Progenitor cell of endocrine pancreas (in vitro differentiated cells): Measurements from ENCODE around the gene PGR. TPM values are rescaled to one million over a fixed set of nuclear protein-coding genes. Genes with fewer than 3 reads are reported as not detected.

ENCODE experiments used
- DNase-seq: peaks from one replicate; pipeline ENCODE4 v3.0.0; 2021; ENCODE audit warnings: low spot score; ENCODE audit not compliant: unreplicated experiment
- H3K27ac Mint-ChIP-seq: 2 replicates; pipeline ENCODE4 v1.8.0; 2021; ENCODE audit warnings: mild to moderate bottlenecking, moderate library complexity, mixed read lengths
- H3K27me3 Mint-ChIP-seq: 2 replicates; pipeline ENCODE4 v1.8.0; 2021; ENCODE audit warnings: mixed read lengths
- H3K36me3 Mint-ChIP-seq: 2 replicates; pipeline ENCODE4 v1.8.0; 2022; ENCODE audit warnings: mixed read lengths; ENCODE audit not compliant: insufficient read depth
- H3K4me1 Mint-ChIP-seq: 2 replicates; pipeline ENCODE4 v1.8.0; 2021; ENCODE audit warnings: low read depth, mixed read lengths
- H3K4me3 Mint-ChIP-seq: 2 replicates; pipeline ENCODE4 v1.8.0; 2021; ENCODE audit warnings: low read depth, mild to moderate bottlenecking, moderate library complexity, mixed read lengths
- H3K9me3 Mint-ChIP-seq: 2 replicates; pipeline ENCODE4 v1.8.0; 2021; ENCODE audit warnings: low read depth, mixed read lengths
- CTCF ChIP-seq: fragments of 200-600 bp; sonication (generic); IDR thresholded peaks from one replicate; pipeline ENCODE4 v1.5.0; 2021; ENCODE audit warnings: antibody characterized with exemption, mild to moderate bottlenecking; ENCODE audit not compliant: unreplicated experiment
- total RNA-seq: library from RNA; stranded (reverse); gene quantifications from 2 replicates; pipeline ENCODE4 v1.2.1, GENCODE V29; 2021

PGR gene
- total RNA-seq, 1 donor from 2014 or later, result not detected

GRCh38 chr11:100990931-100991330 is 138.7 kb downstream of the PGR start:
- TF ChIP-seq CTCF, result no peak
- H3K4me1 Mint-ChIP-seq, result peaks cover under 1% of the 10 kb centered on the region
- no peak overlapping the region for H3K4me3 Mint-ChIP-seq
- H3K27ac Mint-ChIP-seq, result no peak overlapping the region
- DNase-seq, result no peak
- H3K27me3 Mint-ChIP-seq, result no peaks in the 10 kb centered on the region
- peaks cover 1% of the 10 kb centered on the region for H3K36me3 Mint-ChIP-seq
- H3K9me3 Mint-ChIP-seq, result no peaks in the 10 kb centered on the region

- Mint-ChIP-seq H3K9me3 (no peaks in the 10 kb centered on the region), H3K4me3 (no peak overlapping the region), H3K27ac (no peak overlapping the region), H3K36me3 (peaks cover 3% of the 10 kb centered on the region), H3K27me3 (no peaks in the 10 kb centered on the region), H3K4me1 (no peaks in the 10 kb centered on the region)
- no peak for DNase-seq
- TF ChIP-seq CTCF, result no peak
These were observed 144.9 kb downstream of the PGR start for GRCh38 chr11:100984668-100985067.

GRCh38 chr11:100981196-100981824 is 148.3 kb downstream of the PGR start:
- no peak for DNase-seq
- Mint-ChIP-seq H3K4me1 (no peaks in the 10 kb centered on the region), H3K4me3 (no peak overlapping the region), H3K27ac (no peak overlapping the region), H3K27me3 (no peaks in the 10 kb centered on the region), H3K36me3 (peaks cover 3% of the 10 kb centered on the region), H3K9me3 (no peaks in the 10 kb centered on the region)
- no peak for TF ChIP-seq CTCF

GRCh38 chr11:100980156-100980555 is 149.5 kb downstream of the PGR start:
- TF ChIP-seq CTCF, result peak; percentile 52
- Mint-ChIP-seq H3K4me3 (no peak overlapping the region), H3K27me3 (no peaks in the 10 kb centered on the region), H3K27ac (no peak overlapping the region), H3K36me3 (peaks cover 2% of the 10 kb centered on the region), H3K9me3 (no peaks in the 10 kb centered on the region), H3K4me1 (no peaks in the 10 kb centered on the region)
- no peak for DNase-seq
